A673 (cell line): ENCODE data around the gene ALG9.

ENCODE experiments used
- EZH2 ChIP-seq: fragments of 200-600 bp; sonication (generic); IDR thresholded peaks from 2 replicates; pipeline ENCODE4 v1.6.1; 2017; ENCODE audit warnings: borderline replicate concordance, low read depth, mild to moderate bottlenecking, mixed read lengths, antibody characterized with exemption, low read length; ENCODE audit not compliant: poor library complexity, severe bottlenecking
- TF ChIP-seq, protein P1 (sequence below): fragments of 300-800, 200-600 bp; sonication (generic); conservative IDR thresholded peaks from 2 replicates; pipeline ENCODE4 v1.5.1; 2017; ENCODE audit warnings: low read depth, mild to moderate bottlenecking, antibody characterized with exemption, low read length, moderate library complexity, mixed read lengths

DNA sequence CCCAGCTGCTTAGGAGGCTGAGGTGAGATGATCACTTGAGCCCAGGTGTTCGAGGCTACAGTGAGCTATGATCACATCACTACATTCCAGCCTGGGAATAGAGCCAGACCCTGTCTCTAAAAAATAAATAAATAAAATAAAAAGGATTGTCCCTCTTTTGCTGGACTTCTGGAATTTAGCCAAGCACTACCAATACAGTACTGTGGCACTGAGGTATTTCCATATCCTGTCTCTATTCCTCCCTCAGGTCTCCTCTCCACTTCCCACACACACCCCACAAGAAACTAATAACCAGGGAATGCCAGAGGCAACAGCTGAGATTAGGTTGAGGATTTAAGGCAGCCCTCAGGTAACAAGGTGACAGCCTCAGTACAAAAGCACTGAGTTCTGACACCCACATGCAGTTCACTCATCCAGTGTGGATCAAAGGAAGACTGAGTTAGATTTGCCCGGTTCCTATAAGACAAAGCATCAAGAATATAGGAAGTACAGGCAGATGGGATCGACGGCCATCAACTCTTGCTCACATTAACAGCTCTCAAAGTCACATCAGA lies 100.7 kb downstream of the ALG9 start:
- TF ChIP-seq, protein P1, sequence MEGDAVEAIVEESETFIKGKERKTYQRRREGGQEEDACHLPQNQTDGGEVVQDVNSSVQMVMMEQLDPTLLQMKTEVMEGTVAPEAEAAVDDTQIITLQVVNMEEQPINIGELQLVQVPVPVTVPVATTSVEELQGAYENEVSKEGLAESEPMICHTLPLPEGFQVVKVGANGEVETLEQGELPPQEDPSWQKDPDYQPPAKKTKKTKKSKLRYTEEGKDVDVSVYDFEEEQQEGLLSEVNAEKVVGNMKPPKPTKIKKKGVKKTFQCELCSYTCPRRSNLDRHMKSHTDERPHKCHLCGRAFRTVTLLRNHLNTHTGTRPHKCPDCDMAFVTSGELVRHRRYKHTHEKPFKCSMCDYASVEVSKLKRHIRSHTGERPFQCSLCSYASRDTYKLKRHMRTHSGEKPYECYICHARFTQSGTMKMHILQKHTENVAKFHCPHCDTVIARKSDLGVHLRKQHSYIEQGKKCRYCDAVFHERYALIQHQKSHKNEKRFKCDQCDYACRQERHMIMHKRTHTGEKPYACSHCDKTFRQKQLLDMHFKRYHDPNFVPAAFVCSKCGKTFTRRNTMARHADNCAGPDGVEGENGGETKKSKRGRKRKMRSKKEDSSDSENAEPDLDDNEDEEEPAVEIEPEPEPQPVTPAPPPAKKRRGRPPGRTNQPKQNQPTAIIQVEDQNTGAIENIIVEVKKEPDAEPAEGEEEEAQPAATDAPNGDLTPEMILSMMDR: no peak
- no peak for TF ChIP-seq EZH2
